Spleen (tissue), 7 donors: ENCODE data around the gene MYCBPAP.

Experiments
- POLR2A ChIP-seq, 3 donors: fragments of 450-650 bp; IDR thresholded peaks; one replicate each; pipeline ENCODE4 v1.5.1; 2017; ENCODE audit warnings: antibody characterized with exemption in 3 of 3, mild to moderate bottlenecking in 1 of 3
- POLR2AphosphoS5 ChIP-seq, 3 donors: sonication (generic); formaldehyde crosslinking; IDR thresholded peaks; one replicate each; pipeline ENCODE4 v1.5.1; 2017; ENCODE audit warnings: antibody characterized with exemption in 3 of 3
- TF ChIP-seq, protein P1 (sequence below), 11 experiments: fragments of 200-600 bp in 7 of 11; fragments of 450-650 bp in 4 of 11; sonication (generic) in 4 of 11; IDR thresholded peaks in 8 of 11; conservative IDR thresholded peaks in 3 of 11; 1 replicate in 7 of 11; 2 replicates in 4 of 11; pipeline versions ENCODE4 v1.4.0 to v1.8.0; 2016 to 2021; ENCODE audit warnings: antibody characterized with exemption in 11 of 11, inconsistent platforms in 4 of 11, mild to moderate bottlenecking in 1 of 11
- donor health status: DM: no; HTN: no; CAD: no; lungs with moderate emphysema.
- donor health status: DM: no; HTN: no; CAD: no.
- donor health status: DM: no; HTN: no; CAD: no.

DNA sequence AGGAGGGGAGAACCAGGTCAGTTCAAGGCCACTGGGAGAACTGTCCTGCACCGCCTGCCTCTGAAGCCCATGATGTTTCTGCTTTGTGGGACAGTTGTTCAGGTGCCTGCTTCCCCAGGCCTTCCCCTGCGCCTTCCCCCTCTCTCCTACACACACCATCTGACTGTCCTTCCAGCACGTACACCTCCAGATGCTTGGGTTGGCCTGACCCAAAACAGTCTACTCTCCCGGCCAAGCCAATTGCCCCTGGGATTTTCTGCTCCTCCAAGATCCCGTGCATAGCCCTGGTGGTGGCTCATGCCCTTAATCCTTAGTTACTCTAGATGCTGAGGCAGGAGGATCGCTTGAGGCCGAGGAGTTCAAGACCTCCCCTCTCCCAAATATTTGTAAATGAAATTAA, 30.3 kb upstream of the MYCBPAP start:
- TF ChIP-seq POLR2A (IDR thresholded peaks at IDR 0.05), result no peak
- TF ChIP-seq, protein P1, sequence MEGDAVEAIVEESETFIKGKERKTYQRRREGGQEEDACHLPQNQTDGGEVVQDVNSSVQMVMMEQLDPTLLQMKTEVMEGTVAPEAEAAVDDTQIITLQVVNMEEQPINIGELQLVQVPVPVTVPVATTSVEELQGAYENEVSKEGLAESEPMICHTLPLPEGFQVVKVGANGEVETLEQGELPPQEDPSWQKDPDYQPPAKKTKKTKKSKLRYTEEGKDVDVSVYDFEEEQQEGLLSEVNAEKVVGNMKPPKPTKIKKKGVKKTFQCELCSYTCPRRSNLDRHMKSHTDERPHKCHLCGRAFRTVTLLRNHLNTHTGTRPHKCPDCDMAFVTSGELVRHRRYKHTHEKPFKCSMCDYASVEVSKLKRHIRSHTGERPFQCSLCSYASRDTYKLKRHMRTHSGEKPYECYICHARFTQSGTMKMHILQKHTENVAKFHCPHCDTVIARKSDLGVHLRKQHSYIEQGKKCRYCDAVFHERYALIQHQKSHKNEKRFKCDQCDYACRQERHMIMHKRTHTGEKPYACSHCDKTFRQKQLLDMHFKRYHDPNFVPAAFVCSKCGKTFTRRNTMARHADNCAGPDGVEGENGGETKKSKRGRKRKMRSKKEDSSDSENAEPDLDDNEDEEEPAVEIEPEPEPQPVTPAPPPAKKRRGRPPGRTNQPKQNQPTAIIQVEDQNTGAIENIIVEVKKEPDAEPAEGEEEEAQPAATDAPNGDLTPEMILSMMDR (IDR thresholded peaks at IDR 0.05 in 8 of 11, conservative IDR thresholded peaks at IDR 0.05 in 3 of 11), result no peak
- TF ChIP-seq POLR2AphosphoS5 (IDR thresholded peaks at IDR 0.05), result no peak
